Inflammatory macrophage (primary cell): Measurements from ENCODE around the gene PEX6.
"Not testable (repeated sequence)": the region's sequence is repeated elsewhere in the genome, so short reads cannot be mapped to it uniquely, and the experiment has no call there.

ENCODE experiments used
- DNase-seq, 2 donors: peaks; one replicate each; pipeline ENCODE4 v3.0.0-alpha.2; 2020 to 2022

The PEX6 gene

DNA sequence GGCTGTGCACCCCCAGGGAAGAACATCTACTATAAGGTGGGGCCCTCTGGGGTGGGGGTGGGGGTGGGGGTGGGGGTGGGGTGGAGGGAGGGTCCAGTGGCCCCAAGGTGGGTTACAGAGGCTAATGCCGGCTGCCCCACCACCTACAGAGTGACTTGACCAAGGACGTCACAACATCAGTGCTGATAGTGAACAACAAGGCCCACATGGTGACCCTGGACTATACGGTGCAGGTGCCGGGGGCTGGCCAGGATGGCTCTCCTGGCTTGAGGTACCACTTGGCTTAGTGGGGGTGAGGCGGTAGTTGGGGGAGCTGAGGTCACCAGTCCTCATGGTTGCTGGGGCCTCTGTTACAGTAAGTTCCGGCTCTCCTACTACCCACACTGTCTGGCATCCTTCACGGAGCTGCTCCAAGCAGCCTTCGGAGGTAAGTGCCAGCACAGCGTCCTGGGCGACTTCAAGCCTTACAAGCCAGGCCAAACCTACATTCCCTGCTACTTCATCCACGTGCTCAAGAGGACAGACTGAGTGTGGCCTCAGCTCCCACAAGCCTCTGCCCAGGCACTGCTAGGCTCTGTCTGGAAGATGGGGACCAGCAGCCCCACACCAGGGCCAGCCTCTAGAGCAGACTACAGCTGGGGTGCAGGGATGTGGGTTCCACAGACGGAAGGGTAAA is 15.7 kb downstream of the PEX6 start:
- DNase-seq: no peak

DNA sequence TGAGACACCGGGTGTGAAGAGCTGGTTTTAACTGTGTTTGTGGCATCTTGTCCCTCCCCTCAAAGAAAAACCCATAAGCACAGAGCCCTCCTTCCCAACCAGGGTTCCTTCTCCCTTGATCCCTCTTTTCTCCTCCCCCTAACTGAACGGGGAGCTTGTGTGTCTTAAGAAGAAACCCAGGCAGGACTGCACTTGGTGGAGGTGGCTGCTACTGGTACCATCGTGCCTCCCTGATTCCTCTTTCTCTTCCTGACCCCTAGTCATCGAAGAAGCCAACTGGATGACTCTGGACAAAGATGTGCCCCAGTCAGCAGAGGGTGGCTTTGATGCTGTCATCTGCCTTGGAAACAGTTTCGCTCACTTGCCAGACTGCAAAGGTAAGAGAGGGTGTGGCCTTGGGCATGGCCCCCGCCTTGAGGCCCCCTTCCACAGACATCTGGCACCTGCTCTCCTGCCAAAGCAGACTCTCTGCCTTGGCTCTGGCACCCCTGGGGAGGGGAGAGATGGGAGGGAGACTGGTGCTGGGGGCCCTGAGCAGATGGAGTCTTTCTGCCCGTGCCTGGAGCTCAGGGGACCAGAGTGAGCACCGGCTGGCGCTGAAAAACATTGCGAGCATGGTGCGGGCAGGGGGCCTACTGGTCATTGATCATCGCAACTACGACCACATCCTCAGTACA is 16.3 kb downstream of the PEX6 start:
- no peak for DNase-seq

DNA sequence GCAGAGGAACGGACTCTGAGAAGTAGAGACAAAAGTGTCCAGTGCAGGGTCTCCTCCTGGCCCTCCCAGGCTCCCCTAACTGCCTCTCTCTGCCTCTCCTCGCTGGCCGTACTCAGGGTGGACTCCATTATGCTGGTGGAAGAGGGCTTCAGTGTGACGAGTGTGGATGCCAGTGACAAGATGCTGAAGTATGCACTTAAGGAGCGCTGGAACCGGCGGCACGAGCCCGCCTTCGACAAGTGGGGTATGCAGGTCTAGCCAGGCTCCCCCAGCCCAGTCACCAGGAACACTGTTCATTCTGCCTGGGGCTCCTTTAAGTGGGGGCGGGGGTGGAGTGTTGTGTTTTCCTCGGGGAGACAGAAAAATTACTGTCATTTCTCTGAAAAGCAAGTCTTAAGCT is 16.9 kb downstream of the PEX6 start:
- DNase-seq: no peak

DNA sequence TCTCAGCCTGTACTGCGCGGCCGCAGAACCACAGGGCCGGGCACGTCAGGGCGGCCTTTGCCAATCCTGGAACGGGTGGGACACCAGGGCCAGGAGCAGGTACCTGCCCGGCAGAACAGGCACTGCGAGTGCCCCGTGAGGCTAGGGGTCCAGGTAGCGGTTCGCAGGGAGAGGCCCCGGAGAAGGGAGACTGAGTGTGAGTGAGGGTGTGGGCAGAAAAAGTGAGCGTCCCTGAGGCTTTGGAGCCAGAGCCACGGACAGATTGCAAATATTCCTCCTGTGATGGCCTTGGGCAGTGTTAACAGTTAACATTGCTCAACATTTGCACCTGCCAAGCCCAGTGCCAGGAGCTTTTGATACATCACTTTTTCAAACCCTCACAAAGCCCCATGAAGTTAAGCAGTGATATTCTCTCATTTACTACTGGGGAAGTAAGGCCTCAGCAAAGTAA is 17.9 kb downstream of the PEX6 start:
- no peak for DNase-seq

DNA sequence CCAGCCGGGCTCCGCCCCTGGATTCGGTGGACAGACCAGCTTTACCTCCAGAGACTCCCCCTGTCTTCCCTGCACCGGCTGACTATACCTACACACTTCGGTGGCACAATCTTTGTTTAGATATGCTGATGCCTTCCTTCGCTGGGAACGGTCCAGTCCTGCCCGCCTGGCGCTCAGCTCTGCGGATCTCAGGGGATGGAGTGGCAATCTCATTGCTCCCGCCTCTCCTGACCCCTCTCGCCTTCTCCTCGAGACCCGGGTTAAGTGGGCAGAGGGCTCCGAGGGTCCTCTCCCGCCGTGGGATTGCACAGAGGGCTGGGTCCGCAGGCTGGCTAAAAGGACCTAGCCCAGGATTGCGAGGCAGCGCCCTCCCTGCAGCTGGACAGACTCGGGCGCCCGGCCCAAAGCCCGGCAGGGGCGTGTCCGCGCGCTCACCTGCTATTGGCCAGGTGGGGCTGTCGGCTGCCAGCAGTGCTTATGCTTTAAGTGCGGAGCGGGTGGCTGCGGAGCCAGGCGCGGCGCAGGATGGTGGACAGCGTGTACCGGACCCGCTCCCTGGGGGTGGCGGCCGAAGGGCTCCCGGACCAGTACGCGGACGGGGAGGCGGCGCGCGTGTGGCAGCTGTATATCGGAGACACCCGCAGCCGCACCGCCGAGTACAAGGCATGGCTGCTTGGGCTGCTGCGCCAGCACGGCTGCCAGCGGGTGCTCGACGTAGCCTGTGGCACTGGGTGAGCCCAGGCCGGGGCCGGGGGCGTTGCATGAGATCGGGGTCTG is 18.6 kb downstream of the PEX6 start, which contains the start of gene GNMT:
TSS of gene GNMT (plus strand) at position 512 of the 777 bp plus-strand sequence. CDS start at position 526, 14 bp downstream.
- DNase-seq: no peak

DNA sequence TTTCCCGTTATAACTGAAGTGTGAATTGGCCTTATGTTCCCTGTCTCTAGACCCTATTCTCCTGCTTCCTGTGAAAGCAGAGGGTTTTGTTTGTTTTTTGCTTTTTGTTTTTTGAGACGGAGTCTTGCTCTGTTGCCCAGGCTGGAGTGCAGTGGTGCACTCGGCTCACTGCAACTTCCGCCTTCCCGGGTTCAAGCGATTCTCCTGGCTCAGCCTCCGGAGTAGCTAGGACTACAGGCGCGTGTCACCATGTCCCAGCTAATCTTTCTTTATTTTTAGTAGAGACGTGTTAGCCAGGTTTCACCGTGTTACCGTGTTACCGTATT is 19.1 kb downstream of the PEX6 start:
- no peak for DNase-seq

DNA sequence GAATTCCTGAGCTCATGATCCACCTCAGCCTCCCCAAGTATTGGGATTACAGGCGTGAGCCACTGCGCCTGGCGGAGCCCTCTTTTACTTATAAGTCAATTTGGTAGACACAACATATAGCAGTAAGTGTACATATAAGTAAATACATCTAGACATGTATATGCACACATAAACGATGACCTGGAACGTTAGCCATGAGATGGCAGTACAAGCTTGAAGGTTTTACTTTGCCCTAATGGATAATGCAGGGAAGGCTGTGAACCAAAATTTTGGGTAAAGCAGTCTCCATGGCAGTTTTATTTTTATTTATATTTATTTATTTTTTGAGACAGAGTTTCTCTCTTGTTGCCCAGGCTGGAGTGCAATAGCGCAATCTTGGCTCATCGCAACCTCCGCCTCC is 20.9 kb downstream of the PEX6 start:
- no peak for DNase-seq

DNA sequence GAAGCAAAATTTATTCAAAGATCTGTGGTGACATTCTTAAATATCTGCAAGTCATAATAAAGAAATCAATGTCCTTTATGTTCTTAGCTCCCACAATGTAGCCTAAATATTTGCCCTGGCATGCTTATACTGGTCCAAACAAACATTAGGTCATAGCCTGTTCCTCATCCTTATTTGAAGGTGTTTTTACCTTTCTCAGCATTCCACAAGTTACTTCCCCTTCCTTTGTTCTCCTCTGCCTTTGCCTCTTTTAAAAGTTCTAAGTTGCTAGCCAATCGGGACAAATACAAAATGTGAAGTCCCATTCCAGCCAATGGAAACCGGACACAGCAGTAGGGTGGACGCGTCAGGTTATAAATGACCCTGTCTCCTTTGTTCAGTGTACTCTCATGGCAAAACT is 24.6 kb downstream of the PEX6 start:
- DNase-seq: not testable (repeated sequence)

DNA sequence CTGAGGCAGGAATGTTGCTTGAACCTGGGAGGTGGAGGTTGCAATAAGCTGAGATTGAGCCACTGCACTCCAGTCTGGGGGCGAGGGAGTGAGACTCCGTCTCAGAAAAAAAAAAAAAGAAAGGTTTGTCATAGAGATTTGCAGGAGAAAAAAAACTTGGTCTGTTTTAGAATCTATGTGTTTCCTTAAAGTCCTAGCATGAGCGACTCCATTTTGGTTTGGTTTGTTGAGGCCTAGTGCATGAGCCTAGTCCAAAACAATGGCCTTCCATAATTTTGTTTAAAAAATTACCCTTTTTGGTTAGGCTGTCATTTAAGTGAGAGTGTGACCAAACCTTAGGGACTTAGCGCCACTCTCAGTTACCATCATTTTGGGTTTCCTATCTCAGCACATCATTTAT is 26.6 kb downstream of the PEX6 start:
- DNase-seq: no peak

DNA sequence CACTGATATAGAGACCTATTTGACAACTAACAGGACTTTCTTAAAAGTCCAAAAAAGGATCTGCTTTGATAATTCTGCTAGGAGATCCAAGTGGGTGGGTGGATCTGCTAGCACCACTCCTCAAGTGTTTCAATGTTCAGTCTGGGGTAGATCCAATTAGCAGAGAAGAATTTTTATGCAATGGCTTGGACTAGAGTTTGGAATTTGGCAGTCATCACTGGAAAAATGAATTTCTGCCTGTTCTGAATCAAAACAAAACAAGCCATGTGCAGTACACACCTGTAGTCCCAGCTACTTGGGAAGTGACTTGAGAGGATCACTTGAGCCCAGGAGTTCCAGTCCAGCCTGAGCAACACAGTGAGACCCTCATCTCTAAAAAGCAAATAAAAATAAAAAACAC is 31.0 kb downstream of the PEX6 start:
- DNase-seq: no peak

DNA sequence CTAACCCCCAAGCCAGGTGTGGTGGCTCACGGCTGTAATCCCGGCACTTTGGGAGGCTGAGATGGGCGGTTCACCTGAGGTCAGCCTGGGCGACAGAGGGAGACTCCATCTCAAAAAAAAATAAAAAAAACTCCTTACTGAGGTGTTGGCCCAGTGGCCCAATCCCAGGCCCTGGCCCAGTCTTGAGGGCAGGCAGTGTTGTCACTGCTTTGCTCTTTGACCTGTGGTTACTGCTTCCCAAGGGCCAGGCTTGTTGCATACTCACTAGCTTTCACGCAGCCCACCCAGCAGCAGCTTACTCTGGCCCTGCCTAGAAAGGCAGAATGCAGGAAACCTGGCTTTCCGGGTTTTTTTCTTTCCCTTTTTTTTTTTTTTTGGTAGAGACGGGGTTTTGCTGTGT is 36.5 kb downstream of the PEX6 start:
- DNase-seq: no peak

DNA sequence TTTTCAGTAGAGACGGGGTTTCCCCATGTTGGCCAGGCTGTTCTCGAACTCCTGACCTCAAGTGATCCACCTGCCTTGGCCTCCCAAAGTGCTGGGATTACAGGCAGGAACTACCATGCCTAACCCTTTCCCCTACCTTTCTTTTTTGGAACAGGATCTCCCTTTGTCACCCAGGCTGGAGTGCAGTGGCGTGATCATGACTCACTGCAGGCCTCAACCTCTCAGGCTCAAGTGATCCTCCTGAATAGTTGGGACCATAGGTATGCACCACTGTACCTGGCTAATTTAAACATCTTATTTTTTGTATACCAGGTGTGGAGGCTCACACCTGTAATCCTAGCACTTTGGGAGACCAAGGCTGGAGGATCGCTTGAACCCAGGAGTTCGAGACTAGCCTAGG is 37.6 kb downstream of the PEX6 start:
- not testable (repeated sequence) for DNase-seq

DNA sequence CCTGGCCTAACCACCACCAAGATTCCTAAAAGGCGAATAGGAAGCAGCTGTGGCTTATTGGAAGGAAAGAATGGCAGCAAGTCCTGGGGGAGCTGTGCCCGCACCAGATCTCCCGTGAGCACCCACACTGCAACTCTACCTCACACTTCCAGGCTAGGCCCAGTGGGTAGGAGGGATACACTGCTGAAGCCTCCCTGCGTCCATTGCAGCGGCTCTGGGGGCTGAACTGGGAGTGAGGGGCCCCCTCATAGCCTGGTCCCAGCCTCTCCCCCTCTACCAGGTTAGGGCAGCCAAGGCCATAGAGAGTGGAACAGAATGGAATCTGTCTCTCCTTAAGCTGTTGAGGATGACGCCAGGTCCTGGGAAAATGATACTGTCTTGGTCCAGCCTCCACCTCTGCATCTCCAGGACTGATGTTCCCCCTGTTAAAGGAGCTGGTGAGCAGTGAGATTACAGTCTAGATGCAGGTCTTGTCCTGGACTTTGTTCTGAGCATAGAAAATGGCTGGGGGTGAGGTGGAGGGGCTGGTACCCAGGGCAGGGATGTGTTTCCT is 38.4 kb downstream of the PEX6 start:
- no peak for DNase-seq

DNA sequence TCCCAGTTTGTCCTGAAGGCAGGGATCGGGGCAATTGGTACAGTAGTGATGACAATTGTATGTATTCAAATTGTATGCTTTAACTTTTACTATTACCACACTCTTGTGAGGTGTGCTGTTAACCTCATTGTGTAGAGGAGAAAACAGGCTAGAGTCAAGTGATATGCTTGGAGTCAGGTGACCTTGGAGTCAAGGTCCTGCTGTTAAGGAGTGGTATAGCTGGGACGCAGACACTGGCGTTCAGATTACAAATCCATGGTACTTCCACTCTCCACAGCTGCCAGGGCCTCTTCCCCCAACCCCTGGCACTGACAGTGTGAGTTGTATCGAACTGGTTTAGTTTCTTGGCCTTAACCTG is 39.2 kb downstream of the PEX6 start:
- DNase-seq: no peak

DNA sequence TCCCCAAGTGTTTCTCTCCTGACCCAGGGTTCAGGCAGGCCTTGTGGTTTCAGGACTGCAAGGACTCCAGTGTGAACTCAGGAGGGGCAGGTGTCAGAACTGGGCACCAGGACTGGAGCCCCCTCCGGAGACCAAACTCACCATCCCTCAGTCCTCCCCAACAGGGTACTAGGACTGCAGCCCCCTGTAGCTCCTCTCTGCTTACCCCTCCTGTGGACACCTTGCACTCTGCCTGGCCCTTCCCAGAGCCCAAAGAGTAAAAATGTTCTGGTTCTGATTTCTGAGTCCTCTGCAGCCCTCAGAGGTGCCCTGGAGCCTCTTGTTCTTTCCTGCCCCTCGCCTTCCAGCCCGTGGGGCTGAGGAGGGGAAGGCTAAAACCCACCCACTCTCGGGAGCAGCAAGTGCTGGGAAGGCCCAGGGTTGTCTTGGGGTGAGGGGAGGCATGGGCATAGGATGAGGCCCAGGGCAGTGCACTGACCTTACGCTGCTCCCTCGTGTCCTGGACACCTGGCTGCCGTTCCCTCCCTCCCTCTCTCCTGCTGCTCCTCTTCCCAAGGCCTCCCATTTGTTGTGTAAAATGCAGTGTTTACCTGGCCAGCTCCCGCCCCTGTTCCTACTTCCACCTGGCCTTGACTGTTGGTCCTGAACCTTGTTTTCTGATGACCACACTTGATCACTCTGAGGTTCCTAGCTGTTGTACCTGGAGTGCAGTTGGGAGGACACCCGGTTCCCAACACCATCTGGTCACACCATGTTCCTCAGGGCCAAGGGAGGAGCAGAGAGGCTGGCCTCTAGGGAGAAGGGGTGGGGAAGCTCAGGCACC is 39.8 kb downstream of the PEX6 start:
- no peak for DNase-seq

DNA sequence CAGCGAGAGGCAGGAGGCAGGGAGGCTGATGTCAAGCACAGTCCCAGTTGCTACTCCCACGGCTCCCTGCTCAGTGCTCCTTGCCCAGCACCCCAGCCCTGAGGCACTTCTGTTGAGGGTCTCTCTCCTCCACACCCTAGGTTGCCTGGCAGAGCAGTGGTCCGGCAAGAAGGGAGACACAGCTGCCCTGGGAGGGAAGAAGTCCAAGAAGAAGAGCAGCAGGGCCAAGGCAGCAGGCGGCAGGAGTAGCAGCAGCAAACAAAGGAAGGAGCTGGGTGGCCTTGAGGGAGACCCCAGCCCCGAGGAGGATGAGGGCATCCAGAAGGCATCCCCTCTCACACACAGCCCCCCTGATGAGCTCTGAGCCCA is 40.6 kb downstream of the PEX6 start:
- DNase-seq: no peak

DNA sequence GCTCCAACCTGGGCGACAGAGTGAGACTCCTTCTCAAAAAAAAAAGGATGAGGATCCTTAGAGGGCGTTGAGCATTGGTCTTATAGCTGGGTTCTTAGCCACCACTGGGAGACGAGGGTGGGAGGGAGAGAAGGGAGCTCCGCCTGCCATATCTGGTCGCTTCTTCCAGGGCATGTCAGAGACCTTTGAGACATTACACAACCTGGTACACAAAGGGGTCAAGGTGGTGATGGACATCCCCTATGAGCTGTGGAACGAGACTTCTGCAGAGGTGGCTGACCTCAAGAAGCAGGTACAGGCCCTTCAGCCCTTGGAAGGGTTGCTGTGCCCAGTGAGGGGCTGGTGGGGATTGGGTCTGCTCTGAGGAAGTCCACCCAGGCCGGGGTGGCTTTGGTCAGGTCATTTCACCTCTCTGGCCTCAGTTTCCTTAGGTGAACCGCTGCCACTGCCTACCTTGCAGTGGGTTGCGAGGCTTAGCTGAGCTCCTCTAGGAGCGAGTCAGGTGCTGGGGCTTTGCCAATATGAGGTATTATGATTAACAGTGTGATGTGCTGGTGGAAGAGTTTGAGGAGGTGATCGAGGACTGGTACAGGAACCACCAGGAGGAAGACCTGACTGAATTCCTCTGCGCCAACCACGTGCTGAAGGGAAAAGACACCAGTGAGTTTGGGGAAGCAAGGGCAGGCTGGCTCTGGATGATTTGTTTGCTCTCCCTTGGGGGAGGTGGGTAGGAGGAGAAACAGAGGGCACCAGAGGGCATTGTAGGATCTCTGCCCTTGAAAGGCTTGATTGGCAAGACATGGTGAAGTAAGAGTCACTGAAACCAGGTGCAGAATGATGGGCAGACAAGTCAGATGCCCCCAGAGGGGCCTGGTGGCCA is 41.2 kb downstream of the PEX6 start:
- DNase-seq: no peak

DNA sequence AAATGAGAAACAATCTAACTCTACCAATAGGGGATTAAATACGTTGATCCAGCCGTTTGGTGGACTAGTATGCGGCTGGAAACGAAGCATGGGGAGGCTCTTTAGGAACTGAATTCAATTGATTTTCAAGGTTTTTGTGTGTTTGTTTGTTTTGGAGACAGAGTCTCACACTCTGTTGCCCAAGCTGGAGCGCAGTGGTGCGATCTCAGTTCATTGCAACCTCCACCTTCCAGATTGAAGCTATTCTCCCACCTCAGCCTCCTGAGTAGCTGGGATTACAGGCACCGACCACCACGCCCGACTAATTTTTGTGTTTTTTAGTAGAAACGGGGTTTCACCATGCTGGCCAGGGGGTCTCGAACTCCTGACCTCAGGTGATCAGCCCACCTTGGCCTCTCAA is 42.6 kb downstream of the PEX6 start:
- DNase-seq: no peak

DNA sequence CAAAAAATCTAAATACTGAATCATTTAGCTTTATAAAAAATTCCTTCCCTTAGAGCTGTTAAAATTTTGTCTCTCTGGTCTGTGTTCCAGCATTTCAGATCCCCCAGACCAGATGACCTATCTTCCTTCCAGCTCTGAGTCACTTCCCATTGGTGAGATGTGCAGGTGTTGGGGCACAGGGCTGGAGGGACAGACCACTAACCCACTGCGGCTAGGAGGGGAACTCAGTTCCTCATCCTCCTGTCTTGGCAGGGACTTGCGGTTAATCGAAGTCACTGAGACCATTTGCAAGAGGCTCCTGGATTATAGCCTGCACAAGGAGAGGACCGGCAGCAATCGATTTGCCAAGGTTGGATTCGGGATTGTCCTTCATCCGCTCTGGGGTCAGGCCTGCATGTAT is 43.7 kb downstream of the PEX6 start:
- no peak for DNase-seq

DNA sequence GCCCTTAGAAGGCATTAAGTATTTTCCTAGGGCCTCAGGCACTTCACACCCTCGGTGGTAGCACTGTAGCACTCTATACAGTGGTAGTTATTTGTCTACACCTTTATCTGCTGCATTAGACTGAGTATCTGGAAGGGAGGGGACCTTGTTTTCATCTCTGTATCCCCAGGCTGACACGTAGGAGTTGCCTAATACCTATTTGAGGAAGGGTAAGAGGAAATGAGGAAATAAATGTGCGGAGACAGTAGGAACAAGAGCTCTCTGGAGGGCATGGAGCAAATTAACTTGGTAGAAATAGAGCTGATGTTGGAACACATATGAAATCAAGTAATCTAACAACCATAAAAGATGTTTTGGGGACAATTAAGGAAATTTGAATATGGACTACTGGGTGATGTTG is 45.8 kb downstream of the PEX6 start:
- DNase-seq: peak; percentile 66 to 80

DNA sequence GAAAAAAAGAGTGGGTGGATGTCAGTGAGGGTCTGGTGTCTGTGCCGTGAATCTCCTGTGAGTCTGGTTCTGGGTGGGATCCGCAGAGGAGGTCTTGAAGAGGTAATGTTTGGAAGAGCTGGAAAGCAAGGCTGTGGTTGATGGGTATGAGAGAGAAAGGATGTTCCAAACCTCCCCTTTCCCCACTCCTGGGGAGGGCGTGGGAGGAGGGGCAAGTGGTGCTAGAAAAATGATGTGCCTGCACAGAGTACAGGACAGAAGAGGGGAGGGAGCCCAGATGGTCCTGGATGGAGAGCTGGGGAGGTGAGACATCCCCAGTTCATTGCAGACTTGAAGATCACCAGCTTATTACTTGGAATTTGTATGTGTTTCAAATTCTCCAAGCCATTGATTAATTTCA is 46.6 kb downstream of the PEX6 start:
- DNase-seq: no peak
